Nephron (organoid): ENCODE measurements around the gene BAIAP3.

Experiments used
- H3K27ac Mint-ChIP-seq, 3 experiments: 2 replicates each; pipeline ENCODE4 v1.8.0; 2020; ENCODE audit warnings: mixed read lengths in 3 of 3, mild to moderate bottlenecking in 2 of 3, moderate library complexity in 1 of 3
- H3K27me3 Mint-ChIP-seq: 2 replicates; pipeline ENCODE4 v1.8.0; 2021; ENCODE audit warnings: low read depth, mild to moderate bottlenecking, moderate library complexity, mixed read lengths
- H3K36me3 Mint-ChIP-seq: 2 replicates; pipeline ENCODE4 v1.8.0; 2020; ENCODE audit warnings: low read depth, mixed read lengths
- H3K4me1 Mint-ChIP-seq: 2 replicates; pipeline ENCODE4 v1.8.0; 2020; ENCODE audit warnings: mixed read lengths
- H3K4me3 Mint-ChIP-seq, 3 experiments: 2 replicates each; pipeline ENCODE4 v1.8.0; 2020; ENCODE audit warnings: mild to moderate bottlenecking in 3 of 3, mixed read lengths in 3 of 3, moderate library complexity in 2 of 3
- H3K9me3 Mint-ChIP-seq: 2 replicates; pipeline ENCODE4 v1.8.0; 2020; ENCODE audit warnings: mixed read lengths
- CTCF ChIP-seq, 3 experiments: fragments of 200-600 bp; sonication (generic); IDR thresholded peaks; one replicate each; pipeline ENCODE4 v1.5.0; 2021; ENCODE audit warnings: antibody characterized with exemption in 3 of 3; ENCODE audit not compliant: unreplicated experiment in 3 of 3

The BAIAP3 gene

GRCh38 chr16:1333149-1333812 is at the start of gene BAIAP3:
TSS of gene BAIAP3 (plus strand) at chr16:1333645. CDS start at chr16:1338550, 4,905 bp downstream.
- Mint-ChIP-seq H3K27me3 (peaks cover 73% of the 10 kb centered on the region), H3K36me3 (no peaks in the 10 kb centered on the region), H3K9me3 (no peaks in the 10 kb centered on the region), H3K4me1 (no peaks in the 10 kb centered on the region), H3K4me3 (peak within 1 kb of the TSS; percentile 53 to 78 (median 62)), H3K27ac (no peak within 1 kb of the TSS)
- TF ChIP-seq CTCF (IDR thresholded peaks at IDR 0.05; ENCODE audit: unreplicated experiment in 3 of 3) = no peak

- Mint-ChIP-seq H3K9me3 (no peaks in the 10 kb centered on the region), H3K4me3 (no peak overlapping the region), H3K36me3 (no peaks in the 10 kb centered on the region), H3K27ac (no peak overlapping the region), H3K27me3 (peaks cover 20% of the 10 kb centered on the region), H3K4me1 (peaks cover 27% of the 10 kb centered on the region)
- TF ChIP-seq CTCF (IDR thresholded peaks at IDR 0.05; ENCODE audit: unreplicated experiment in 3 of 3) = no peak
Measured at GRCh38 chr16:1283996-1284616, 49.3 kb upstream of the BAIAP3 start.

GRCh38 chr16:1285669-1286512 is 47.6 kb upstream of the BAIAP3 start:
- TF ChIP-seq CTCF (IDR thresholded peaks at IDR 0.05; ENCODE audit: unreplicated experiment in 3 of 3) = peak in 1 of 3 experiments; percentile 38
- no peaks in the 10 kb centered on the region for H3K36me3 Mint-ChIP-seq
- peaks cover 35% of the 10 kb centered on the region for H3K27me3 Mint-ChIP-seq
- peaks cover 27% of the 10 kb centered on the region for H3K4me1 Mint-ChIP-seq
- no peak overlapping the region for H3K4me3 Mint-ChIP-seq
- peak overlapping the region in 1 of 3 experiments; percentile 55 for H3K27ac Mint-ChIP-seq
- H3K9me3 Mint-ChIP-seq = no peaks in the 10 kb centered on the region

- no peak for TF ChIP-seq CTCF (IDR thresholded peaks at IDR 0.05; ENCODE audit: unreplicated experiment in 3 of 3)
- H3K4me1 Mint-ChIP-seq = peaks cover 32% of the 10 kb centered on the region
- no peak overlapping the region for H3K27ac Mint-ChIP-seq
- H3K9me3 Mint-ChIP-seq = no peaks in the 10 kb centered on the region
- H3K36me3 Mint-ChIP-seq = no peaks in the 10 kb centered on the region
- H3K27me3 Mint-ChIP-seq = peaks cover 39% of the 10 kb centered on the region
- no peak overlapping the region for H3K4me3 Mint-ChIP-seq
Measured at GRCh38 chr16:1286513-1287094, 46.8 kb upstream of the BAIAP3 start.

GRCh38 chr16:1287982-1288670 is 45.3 kb upstream of the BAIAP3 start:
- Mint-ChIP-seq H3K4me3 (peak overlapping the region in 2 of 3 experiments; percentile 53), H3K4me1 (peaks cover 36% of the 10 kb centered on the region), H3K36me3 (no peaks in the 10 kb centered on the region), H3K27ac (peak overlapping the region; percentile 10 to 77 (median 59)), H3K9me3 (no peaks in the 10 kb centered on the region), H3K27me3 (peaks cover 45% of the 10 kb centered on the region)
- TF ChIP-seq CTCF (IDR thresholded peaks at IDR 0.05; ENCODE audit: unreplicated experiment in 3 of 3) = no peak
